H9 (cell line): ENCODE measurements around the gene SLAMF1. TPM values are rescaled to one million over a fixed set of nuclear protein-coding genes. Genes with fewer than 3 reads are reported as not detected.

Experiments
- DNase-seq: peaks from one replicate; pipeline ENCODE4 v3.0.0-alpha.2; 2017
- H2AFZ ChIP-seq: one replicate; pipeline ENCODE4 v1.6.1; 2013; ENCODE audit warnings: mild to moderate bottlenecking, low read length, control low read depth, moderate library complexity
- H2AK5ac ChIP-seq: 2 replicates; pipeline ENCODE4 v1.6.1; 2013; ENCODE audit warnings: low read length, control low read depth, mixed read lengths; ENCODE audit not compliant: insufficient read length
- H2BK120ac ChIP-seq: one replicate; pipeline ENCODE4 v1.6.1; 2013; ENCODE audit warnings: low read depth, mild to moderate bottlenecking, low read length, control low read depth, inconsistent platforms; ENCODE audit not compliant: poor library complexity, severe bottlenecking
- H2BK12ac ChIP-seq: 2 replicates; pipeline ENCODE4 v1.6.1; 2013; ENCODE audit warnings: low read length, control low read depth, mixed read lengths, low read depth; ENCODE audit not compliant: insufficient read length
- H2BK15ac ChIP-seq: 2 replicates; pipeline ENCODE4 v1.6.1; 2013; ENCODE audit warnings: low read depth, low read length, control low read depth
- H2BK20ac ChIP-seq: one replicate; pipeline ENCODE4 v1.6.1; 2013; ENCODE audit warnings: low read depth, mild to moderate bottlenecking, low read length, control low read depth, inconsistent platforms; ENCODE audit not compliant: poor library complexity, severe bottlenecking
- H2BK5ac ChIP-seq: 2 replicates; pipeline ENCODE4 v1.6.1; 2013; ENCODE audit warnings: low read length, control low read depth, mixed read lengths; ENCODE audit not compliant: insufficient read length
- H3K14ac ChIP-seq: 2 replicates; pipeline ENCODE4 v1.6.1; 2013; ENCODE audit warnings: low read length, control low read depth; ENCODE audit not compliant: insufficient read depth
- H3K18ac ChIP-seq: 2 replicates; pipeline ENCODE4 v1.6.1; 2013; ENCODE audit warnings: low read depth, mild to moderate bottlenecking, mixed read lengths, low read length, control low read depth; ENCODE audit not compliant: insufficient read length
- H3K23ac ChIP-seq: 2 replicates; pipeline ENCODE4 v1.6.1; 2013; ENCODE audit warnings: low read length, control low read depth, mixed read lengths, low read depth; ENCODE audit not compliant: insufficient read length
- H3K23me2 ChIP-seq: 2 replicates; pipeline ENCODE4 v1.6.1; 2013; ENCODE audit warnings: low read depth, mild to moderate bottlenecking, mixed read lengths, low read length, control low read depth; ENCODE audit not compliant: insufficient read length, poor library complexity, severe bottlenecking
- H3K27ac ChIP-seq: 2 replicates; pipeline ENCODE4 v1.5.1; 2013; ENCODE audit warnings: low read length, control low read depth, mixed read lengths, low read depth; ENCODE audit not compliant: insufficient read length
- H3K27me3 ChIP-seq: 2 replicates; pipeline ENCODE4 v1.6.1; 2013; ENCODE audit warnings: low read length, control low read depth, inconsistent platforms; ENCODE audit not compliant: insufficient read depth
- H3K4ac ChIP-seq: 2 replicates; pipeline ENCODE4 v1.6.1; 2013; ENCODE audit warnings: low read depth, mild to moderate bottlenecking, control low read depth, inconsistent platforms, low read length, moderate library complexity
- H3K4me1 ChIP-seq: 2 replicates; pipeline ENCODE4 v1.6.1; 2013; ENCODE audit warnings: low read length, control low read depth, inconsistent platforms; ENCODE audit not compliant: insufficient read depth
- H3K4me2 ChIP-seq: 2 replicates; pipeline ENCODE4 v1.6.1; 2013; ENCODE audit warnings: low read length, control low read depth, mixed read lengths; ENCODE audit not compliant: insufficient read length, insufficient read depth
- H3K56ac ChIP-seq: 2 replicates; pipeline ENCODE4 v1.6.1; 2013; ENCODE audit warnings: low read depth, mild to moderate bottlenecking, mixed read lengths, low read length, control low read depth; ENCODE audit not compliant: insufficient read length
- H3K79me1 ChIP-seq: 2 replicates; pipeline ENCODE4 v1.6.1; 2013; ENCODE audit warnings: low read depth, mild to moderate bottlenecking, moderate library complexity, low read length, control low read depth, inconsistent platforms; ENCODE audit not compliant: insufficient read depth, poor library complexity, severe bottlenecking
- H3K79me2 ChIP-seq: 2 replicates; pipeline ENCODE4 v1.6.1; 2013; ENCODE audit warnings: low read length, control low read depth, inconsistent platforms; ENCODE audit not compliant: insufficient read depth
- H3K9ac ChIP-seq: 2 replicates; pipeline ENCODE4 v1.6.1; 2013; ENCODE audit warnings: low read length, control low read depth, mixed read lengths; ENCODE audit not compliant: insufficient read length; ENCODE audit errors: extremely low read depth
- H3K9me3 ChIP-seq: one replicate; pipeline ENCODE4 v1.6.1; 2013; ENCODE audit warnings: low read depth, low read length, inconsistent platforms; ENCODE audit not compliant: control insufficient read depth
- H3T11ph ChIP-seq: one replicate; pipeline ENCODE4 v1.6.1; 2013; ENCODE audit warnings: mild to moderate bottlenecking, low read length, control low read depth, inconsistent platforms
- H4K20me1 ChIP-seq: one replicate; pipeline ENCODE4 v1.6.1; 2013; ENCODE audit not compliant: control insufficient read depth, insufficient read length, insufficient read depth
- H4K5ac ChIP-seq: 2 replicates; pipeline ENCODE4 v1.6.1; 2013; ENCODE audit warnings: low read depth, mild to moderate bottlenecking, mixed read lengths, low read length, control low read depth; ENCODE audit not compliant: insufficient read length
- H4K8ac ChIP-seq: replicated peaks from 2 replicates; pipeline ENCODE4 v1.6.1; 2013; ENCODE audit warnings: low read length, control low read depth, mixed read lengths, low read depth; ENCODE audit not compliant: insufficient read length
- H4K91ac ChIP-seq: 2 replicates; pipeline ENCODE4 v1.6.1; 2013; ENCODE audit warnings: low read depth, mild to moderate bottlenecking, moderate library complexity, mixed read lengths, low read length, control low read depth; ENCODE audit not compliant: insufficient read length
- H3K27ac Mint-ChIP-seq, 3 experiments: 2 replicates in 2 of 3; 3 replicates in 1 of 3; pipeline ENCODE4 v1.8.0; 2020 to 2021; ENCODE audit warnings: mixed read lengths in 3 of 3, mild to moderate bottlenecking in 1 of 3, moderate library complexity in 1 of 3
- H3K27me3 Mint-ChIP-seq: 2 replicates; pipeline ENCODE4 v1.8.0; 2021; ENCODE audit warnings: low read depth, mild to moderate bottlenecking, moderate library complexity, mixed read lengths
- H3K36me3 Mint-ChIP-seq, 3 experiments: 2 replicates in 2 of 3; 3 replicates in 1 of 3; pipeline ENCODE4 v1.8.0; 2020 to 2021; ENCODE audit warnings: low read depth in 3 of 3, mixed read lengths in 3 of 3; ENCODE audit not compliant: insufficient read depth in 1 of 3
- H3K4me1 Mint-ChIP-seq, 2 experiments: 2 replicates each; pipeline ENCODE4 v1.8.0; 2020; ENCODE audit warnings: mixed read lengths in 2 of 2
- H3K4me3 Mint-ChIP-seq, 2 experiments: 2 replicates in 1 of 2; 3 replicates in 1 of 2; pipeline ENCODE4 v1.8.0; 2020 to 2021; ENCODE audit warnings: mild to moderate bottlenecking in 2 of 2, mixed read lengths in 2 of 2, moderate library complexity in 1 of 2
- H3K9me3 Mint-ChIP-seq, 2 experiments: 2 replicates in 1 of 2; 3 replicates in 1 of 2; pipeline ENCODE4 v1.8.0; 2020; ENCODE audit warnings: mild to moderate bottlenecking in 2 of 2, mixed read lengths in 2 of 2, moderate library complexity in 1 of 2
- CTCF ChIP-seq: fragments of 200-600 bp; sonication (generic); conservative IDR thresholded peaks from 3 replicates; pipeline ENCODE4 v1.8.0; 2021; ENCODE audit warnings: antibody characterized with exemption, mild to moderate bottlenecking
- WGBS: extraction: QIAGEN DNeasy Blood & Tissue Kit; methylation state at CpG from one replicate; pipeline ENCODE4 v1.1.7; 2013; ENCODE audit warnings: missing lambda C conversion rate, low lambda C conversion rate, mixed read lengths; ENCODE audit not compliant: insufficient read length; ENCODE audit errors: extremely low coverage; 5-methylcytosine and 5-hydroxymethylcytosine counted together
- total RNA-seq: library from RNA; stranded (reverse); gene quantifications from 2 replicates; pipeline ENCODE4 v1.2.1, GENCODE V29; 2021

Gene SLAMF1
- total RNA-seq, 1 experiment from 2014 or later = not detected

GRCh38 chr1:160666079-160666442 lies 19.2 kb upstream of the SLAMF1 start:
- no peak overlapping the region for H3K4me2 ChIP-seq
- H3K4ac ChIP-seq = no peak overlapping the region
- H2BK15ac ChIP-seq = no peak overlapping the region
- H4K91ac ChIP-seq = no peak overlapping the region
- H3K23ac ChIP-seq = no peak overlapping the region
- H3K9me3 Mint-ChIP-seq = peaks cover 15 to 28% of the 10 kb centered on the region in 2 experiments
- no peaks in the 10 kb centered on the region for H3K79me2 ChIP-seq
- no peak overlapping the region for H4K8ac ChIP-seq
- DNase-seq = no peak
- peak overlapping the region in 2 of 3 experiments; percentile 31 to 74; a peak in 6 of 7 replicates for H3K27ac Mint-ChIP-seq
- H2AFZ ChIP-seq = no peak overlapping the region
- H2AK5ac ChIP-seq = no peak overlapping the region
- no CpG with 5 or more reads among the region's 3 CpGs for WGBS
- no peak overlapping the region for H4K5ac ChIP-seq
- H2BK20ac ChIP-seq = no peak overlapping the region
- H2BK12ac ChIP-seq = no peak overlapping the region
- H3K9ac ChIP-seq = no peak overlapping the region
- H3K4me1 ChIP-seq = peaks cover 2% of the 10 kb centered on the region; the same call in 1 of the 2 replicates
- no peak overlapping the region for H3K14ac ChIP-seq
- no peak overlapping the region for H3K4me3 Mint-ChIP-seq
- H3K4me1 Mint-ChIP-seq = peaks cover 17 to 24% of the 10 kb centered on the region in 2 experiments
- H4K20me1 ChIP-seq = no peaks in the 10 kb centered on the region
- H3K79me1 ChIP-seq = no peaks in the 10 kb centered on the region
- no peaks in the 10 kb centered on the region for H3K9me3 ChIP-seq
- no peaks in the 10 kb centered on the region for H3K27me3 Mint-ChIP-seq
- no peaks in the 10 kb centered on the region for H3K23me2 ChIP-seq
- peaks cover 3 to 27% (median 12%) of the 10 kb centered on the region in 3 experiments; a peak in 6 of 7 replicates for H3K36me3 Mint-ChIP-seq
- H2BK5ac ChIP-seq = no peak overlapping the region
- no peaks in the 10 kb centered on the region for H3K27me3 ChIP-seq
- no peak overlapping the region for H3K18ac ChIP-seq
- H3K27ac ChIP-seq = peak overlapping the region; percentile 71
- H3K56ac ChIP-seq = no peak overlapping the region
- H3T11ph ChIP-seq = no peak overlapping the region
- TF ChIP-seq CTCF = no peak
- H2BK120ac ChIP-seq = no peak overlapping the region
